C4-2B (cell line): Measurements from ENCODE around the gene CAD.

Experiments
- H3K27ac ChIP-seq: fragments of 450-650 bp; 2 replicates; pipeline ENCODE4 v1.5.1; 2017
- ZFX ChIP-seq: fragments of 450-650 bp; IDR thresholded peaks from 2 replicates; pipeline ENCODE4 v1.6.1; 2017
- TF ChIP-seq, protein P1 (sequence below): fragments of 450-650 bp; conservative IDR thresholded peaks from 2 replicates; pipeline ENCODE4 v1.5.1; 2017; ENCODE audit warnings: mild to moderate bottlenecking

Gene CAD

DNA sequence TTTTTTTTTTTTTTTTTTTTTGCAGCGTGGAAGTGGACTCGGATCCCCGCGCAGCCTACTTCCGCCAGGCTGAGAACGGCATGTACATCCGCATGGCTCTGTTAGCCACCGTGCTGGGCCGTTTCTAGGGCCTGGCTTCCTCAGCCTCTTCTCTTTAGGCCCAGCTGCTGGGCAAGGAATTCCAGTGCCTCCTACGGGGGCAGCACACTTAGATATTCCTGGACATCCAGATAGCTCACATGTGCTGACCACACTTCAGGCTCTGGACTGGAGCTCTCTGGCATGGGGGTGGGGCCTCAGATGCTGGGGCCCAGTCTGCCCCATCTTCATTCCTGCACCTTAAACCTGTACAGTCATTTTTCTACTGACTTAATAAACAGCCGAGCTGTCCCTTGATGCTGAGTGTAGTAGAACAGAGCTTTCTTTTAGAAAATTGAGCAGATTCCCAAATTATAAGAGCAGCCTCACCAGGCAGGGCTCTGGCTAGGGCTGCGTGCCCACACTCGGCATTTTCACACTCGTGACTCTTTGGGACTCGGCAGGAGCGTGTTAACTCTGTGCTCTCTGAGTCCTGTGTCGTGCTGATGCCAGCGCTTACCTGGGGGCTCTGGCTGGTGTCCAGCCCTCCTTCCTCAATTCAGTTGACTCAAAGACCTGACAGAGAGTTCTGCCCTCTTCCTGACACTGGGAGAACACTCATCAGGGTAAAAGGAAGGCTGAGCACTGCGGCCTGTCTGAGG, 26.4 kb downstream of the CAD start:
- no peak overlapping the region for H3K27ac ChIP-seq
- TF ChIP-seq ZFX, result no peak
- TF ChIP-seq, protein P1, sequence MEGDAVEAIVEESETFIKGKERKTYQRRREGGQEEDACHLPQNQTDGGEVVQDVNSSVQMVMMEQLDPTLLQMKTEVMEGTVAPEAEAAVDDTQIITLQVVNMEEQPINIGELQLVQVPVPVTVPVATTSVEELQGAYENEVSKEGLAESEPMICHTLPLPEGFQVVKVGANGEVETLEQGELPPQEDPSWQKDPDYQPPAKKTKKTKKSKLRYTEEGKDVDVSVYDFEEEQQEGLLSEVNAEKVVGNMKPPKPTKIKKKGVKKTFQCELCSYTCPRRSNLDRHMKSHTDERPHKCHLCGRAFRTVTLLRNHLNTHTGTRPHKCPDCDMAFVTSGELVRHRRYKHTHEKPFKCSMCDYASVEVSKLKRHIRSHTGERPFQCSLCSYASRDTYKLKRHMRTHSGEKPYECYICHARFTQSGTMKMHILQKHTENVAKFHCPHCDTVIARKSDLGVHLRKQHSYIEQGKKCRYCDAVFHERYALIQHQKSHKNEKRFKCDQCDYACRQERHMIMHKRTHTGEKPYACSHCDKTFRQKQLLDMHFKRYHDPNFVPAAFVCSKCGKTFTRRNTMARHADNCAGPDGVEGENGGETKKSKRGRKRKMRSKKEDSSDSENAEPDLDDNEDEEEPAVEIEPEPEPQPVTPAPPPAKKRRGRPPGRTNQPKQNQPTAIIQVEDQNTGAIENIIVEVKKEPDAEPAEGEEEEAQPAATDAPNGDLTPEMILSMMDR, result no peak

DNA sequence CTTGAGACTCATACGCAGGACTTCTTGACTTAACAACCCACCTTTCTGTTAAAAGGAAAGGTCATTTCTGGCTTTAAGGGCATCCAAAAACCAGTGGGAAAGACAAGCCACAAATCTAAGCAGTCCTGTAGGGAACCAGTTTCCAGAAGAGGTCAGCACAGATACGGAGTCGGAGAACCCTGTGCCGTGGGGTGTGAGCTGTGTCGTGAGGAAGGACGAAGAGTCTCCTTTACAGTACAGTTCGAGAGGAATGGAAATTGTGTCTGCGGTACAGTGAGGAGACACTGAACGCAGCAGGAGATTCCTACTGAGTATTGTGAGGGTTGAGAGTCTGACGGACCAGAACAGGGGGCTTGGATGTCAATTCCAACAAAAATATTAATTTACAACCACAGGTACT, 27.9 kb downstream of the CAD start:
- TF ChIP-seq, protein P1, result no peak
- TF ChIP-seq ZFX, result no peak
- no peak overlapping the region for H3K27ac ChIP-seq

DNA sequence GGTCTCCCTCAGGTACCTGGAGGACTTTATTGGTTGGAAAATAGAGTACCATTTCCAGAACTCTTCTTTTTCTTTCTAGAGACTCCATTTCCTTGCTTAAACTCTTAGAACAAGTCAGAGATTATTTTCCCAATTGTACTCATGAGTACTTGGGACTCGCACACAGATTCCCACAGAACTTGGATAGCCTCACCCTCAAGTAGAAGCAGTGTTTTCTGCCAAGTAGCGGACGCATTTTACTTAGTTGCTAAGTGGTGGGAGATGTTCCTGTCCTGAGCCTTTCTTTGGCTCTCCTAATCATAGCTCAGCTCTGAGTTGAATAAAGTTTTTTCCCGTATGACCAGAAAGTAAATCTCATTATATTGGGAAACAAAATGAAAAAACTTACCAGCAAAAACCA, 28.5 kb downstream of the CAD start:
- TF ChIP-seq, protein P1, result no peak
- no peak for TF ChIP-seq ZFX
- no peak overlapping the region for H3K27ac ChIP-seq

DNA sequence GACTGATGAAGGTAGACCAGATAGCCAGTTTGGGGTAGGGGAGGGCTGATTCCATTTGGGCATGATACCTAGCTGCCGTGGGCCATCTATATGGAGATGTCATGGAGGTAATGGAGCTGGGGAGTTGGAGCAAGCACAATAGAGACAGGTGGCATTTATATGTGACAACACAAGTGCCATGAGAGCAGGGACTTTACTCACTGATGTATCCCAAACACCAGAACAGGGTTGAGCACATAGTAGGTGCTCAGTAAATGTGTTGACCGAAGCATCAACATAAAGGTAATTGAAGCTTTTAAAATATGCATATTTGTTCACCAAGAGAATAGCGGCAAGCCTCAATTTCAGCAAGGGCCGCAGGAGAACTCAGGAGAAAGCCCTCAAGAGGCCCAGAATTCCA, 30.7 kb downstream of the CAD start:
- TF ChIP-seq, protein P1, result no peak
- no peak for TF ChIP-seq ZFX
- no peak overlapping the region; the same call in 1 of the 2 replicates for H3K27ac ChIP-seq

DNA sequence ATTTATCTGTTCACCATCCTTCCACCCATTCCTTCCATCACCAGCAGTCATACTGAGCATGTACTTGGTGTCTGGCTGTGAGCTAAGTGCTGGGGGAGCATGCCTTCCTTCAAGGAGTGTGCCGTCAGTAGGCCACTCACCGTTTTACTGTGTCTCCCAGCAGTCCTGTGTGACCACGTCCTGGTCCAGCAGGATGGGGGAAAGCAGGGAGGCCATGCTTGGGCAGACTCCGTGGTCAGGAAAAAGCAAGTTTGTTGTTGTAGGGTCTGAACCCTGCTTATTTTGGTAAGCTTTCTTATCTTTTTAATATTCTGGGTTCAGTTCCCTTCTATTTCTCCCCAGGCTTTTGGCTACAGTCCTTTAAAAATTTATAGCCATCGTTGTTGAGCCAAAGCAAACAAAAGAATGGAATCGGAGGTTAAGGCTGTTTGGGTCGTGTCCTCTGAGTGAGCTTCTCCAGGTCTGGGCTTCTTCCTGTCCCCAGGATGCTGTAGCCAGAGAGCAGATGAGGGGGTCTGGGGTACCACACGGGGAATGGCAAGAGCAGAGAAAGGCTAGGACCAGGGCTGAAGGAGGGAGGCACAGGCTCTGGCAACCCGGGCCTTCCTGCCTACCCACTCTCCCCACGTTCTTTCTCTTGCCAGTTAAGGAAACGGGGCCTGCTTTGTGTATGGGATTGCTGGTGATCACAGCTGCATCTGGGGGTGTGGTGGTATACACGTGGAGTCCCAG, 32.2 kb downstream of the CAD start:
- TF ChIP-seq, protein P1, result no peak
- TF ChIP-seq ZFX, result no peak
- peak overlapping the region; percentile 63 for H3K27ac ChIP-seq

DNA sequence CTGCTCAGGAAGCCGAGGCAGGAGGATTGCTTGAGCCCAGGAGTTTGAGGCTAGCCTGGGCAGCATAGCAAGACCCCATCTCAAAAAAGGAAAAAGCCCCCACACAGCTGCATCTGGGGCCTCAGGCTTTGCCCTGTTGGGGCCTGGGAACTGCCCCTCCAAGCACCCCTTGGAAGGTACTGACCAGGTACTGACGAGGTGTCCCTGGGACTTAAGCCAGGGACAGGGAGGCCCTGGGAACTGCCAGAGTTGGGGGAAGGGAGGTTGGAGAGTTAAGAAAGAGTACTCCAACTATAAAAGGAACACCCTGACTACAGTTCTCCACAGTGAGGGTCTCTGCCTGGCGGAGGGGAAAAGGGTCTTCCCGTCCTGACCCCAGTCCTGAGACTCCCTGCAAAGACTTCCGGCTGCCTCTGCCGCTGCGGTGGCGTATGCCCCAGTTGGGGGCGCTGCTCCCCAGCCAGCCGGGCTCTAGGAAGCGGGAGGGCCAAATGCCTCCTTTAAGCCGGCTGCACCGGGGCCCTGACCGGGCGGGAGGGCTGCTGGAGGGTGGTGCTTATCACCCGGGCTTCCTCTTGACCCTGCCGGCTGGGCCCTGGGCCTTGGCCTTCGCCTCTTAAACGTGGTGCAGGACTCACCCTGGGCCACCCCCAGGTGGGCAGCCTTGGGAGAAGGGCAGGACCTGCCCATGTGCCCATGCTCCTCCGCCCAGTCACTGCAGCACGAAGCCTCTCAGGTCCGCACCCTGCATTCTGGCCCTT, 32.9 kb downstream of the CAD start:
- H3K27ac ChIP-seq, result peak overlapping the region; percentile 63
- TF ChIP-seq, protein P1, result no peak; the same call in 1 of the 2 replicates
- TF ChIP-seq ZFX, result no peak
